Adrenal gland (tissue), 5 donors: ENCODE measurements around the gene ZNF124.
"Not testable (repeated sequence)": the region's sequence is repeated elsewhere in the genome, so short reads cannot be mapped to it uniquely, and the experiment has no call there.

Source experiments
- POLR2A ChIP-seq, 2 donors: fragments of 450-650 bp; IDR thresholded peaks; one replicate each; pipeline ENCODE4 v1.6.1; 2017; ENCODE audit warnings: antibody characterized with exemption in 2 of 2, mild to moderate bottlenecking in 2 of 2, moderate library complexity in 1 of 2
- TF ChIP-seq, protein P1 (sequence below), 6 experiments: fragments of 450-650 bp in 4 of 6; fragments of 200-600 bp in 2 of 6; sonication (generic) in 1 of 6; IDR thresholded peaks; 1 replicate in 5 of 6; 2 replicates in 1 of 6; pipeline versions ENCODE4 v1.5.1 to v1.8.0; 2016 to 2021; ENCODE audit warnings: antibody characterized with exemption in 6 of 6, mild to moderate bottlenecking in 2 of 6, moderate library complexity in 1 of 6
- donor health status: DM: no; HTN: no; CAD: no.

DNA sequence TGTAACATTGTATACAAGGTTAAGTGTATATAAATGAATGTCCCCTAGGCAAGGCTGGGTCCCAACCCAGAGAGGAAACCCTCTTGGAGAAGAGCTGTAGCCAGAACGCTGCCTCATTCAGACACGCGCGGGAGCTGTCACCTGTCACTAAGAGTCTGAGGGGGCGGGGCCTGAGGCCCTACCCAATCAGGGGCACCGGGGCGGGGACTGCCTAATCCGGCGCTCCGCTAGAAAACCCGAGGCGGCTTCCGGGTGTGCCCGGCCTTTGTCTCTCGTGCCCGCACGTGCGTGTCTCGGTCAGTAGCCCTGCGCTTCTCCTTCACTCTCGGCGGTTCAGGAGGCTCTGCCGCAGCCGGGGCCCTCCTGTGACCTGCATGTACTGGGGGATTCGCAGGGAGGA is 45.7 kb downstream of the ZNF124 start:
- TF ChIP-seq, protein P1, sequence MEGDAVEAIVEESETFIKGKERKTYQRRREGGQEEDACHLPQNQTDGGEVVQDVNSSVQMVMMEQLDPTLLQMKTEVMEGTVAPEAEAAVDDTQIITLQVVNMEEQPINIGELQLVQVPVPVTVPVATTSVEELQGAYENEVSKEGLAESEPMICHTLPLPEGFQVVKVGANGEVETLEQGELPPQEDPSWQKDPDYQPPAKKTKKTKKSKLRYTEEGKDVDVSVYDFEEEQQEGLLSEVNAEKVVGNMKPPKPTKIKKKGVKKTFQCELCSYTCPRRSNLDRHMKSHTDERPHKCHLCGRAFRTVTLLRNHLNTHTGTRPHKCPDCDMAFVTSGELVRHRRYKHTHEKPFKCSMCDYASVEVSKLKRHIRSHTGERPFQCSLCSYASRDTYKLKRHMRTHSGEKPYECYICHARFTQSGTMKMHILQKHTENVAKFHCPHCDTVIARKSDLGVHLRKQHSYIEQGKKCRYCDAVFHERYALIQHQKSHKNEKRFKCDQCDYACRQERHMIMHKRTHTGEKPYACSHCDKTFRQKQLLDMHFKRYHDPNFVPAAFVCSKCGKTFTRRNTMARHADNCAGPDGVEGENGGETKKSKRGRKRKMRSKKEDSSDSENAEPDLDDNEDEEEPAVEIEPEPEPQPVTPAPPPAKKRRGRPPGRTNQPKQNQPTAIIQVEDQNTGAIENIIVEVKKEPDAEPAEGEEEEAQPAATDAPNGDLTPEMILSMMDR (IDR thresholded peaks at IDR 0.05), result not testable (repeated sequence)
- not testable (repeated sequence) for TF ChIP-seq POLR2A (IDR thresholded peaks at IDR 0.05)
